GM18870 (cell line): ENCODE results near the gene TAL2.
"Not testable (repeated sequence)": the region's sequence is repeated elsewhere in the genome, so short reads cannot be mapped to it uniquely, and the experiment has no call there.

ENCODE experiments used
- ATAC-seq: cut with Tn5 transposase; IDR thresholded peaks from one replicate; pipeline ENCODE4 v1.9.1; 2021; ENCODE audit warnings: moderate library complexity; ENCODE audit not compliant: unreplicated experiment

The TAL2 gene

GRCh38 chr9:105703638-105704037 lies 41.4 kb downstream of the TAL2 start:
- not testable (repeated sequence) for ATAC-seq

GRCh38 chr9:105706156-105706555 lies 43.9 kb downstream of the TAL2 start:
- no peak for ATAC-seq

GRCh38 chr9:105708405-105708804 lies 46.1 kb downstream of the TAL2 start:
- peak; percentile 72 for ATAC-seq

- ATAC-seq, result no peak
Measured at GRCh38 chr9:105710638-105711037, 48.4 kb downstream of the TAL2 start.

- no peak for ATAC-seq
Measured at GRCh38 chr9:105711867-105712266, 49.6 kb downstream of the TAL2 start.

- no peak for ATAC-seq
Measured at GRCh38 chr9:105712297-105712696, 50.0 kb downstream of the TAL2 start.
